CD14-positive monocyte (primary cell): ENCODE data around the gene LRRC4B. TPM values are rescaled to one million over a fixed set of nuclear protein-coding genes. Genes with fewer than 3 reads are reported as not detected.

ENCODE experiments used
- DNase-seq, 3 donors: peaks; one replicate each; pipeline ENCODE4 v3.0.0-alpha.2; 2011 to 2022
- H2AFZ ChIP-seq: 2 replicates; pipeline ENCODE4 v1.6.0; 2012; ENCODE audit warnings: mild to moderate bottlenecking, low read depth, low read length, inconsistent platforms; ENCODE audit not compliant: insufficient read depth, poor library complexity, severe bottlenecking
- H3K27ac ChIP-seq, 2 donors: 1 replicate in 1 of 2; 2 replicates in 1 of 2; pipeline ENCODE4 v1.5.1; 2012 to 2013; ENCODE audit warnings: low read length in 2 of 2, control low read depth in 1 of 2, inconsistent platforms in 1 of 2, low read depth in 1 of 2, mild to moderate bottlenecking in 1 of 2
- H3K27me3 ChIP-seq, 2 donors: one replicate each; pipeline versions ENCODE4 v1.6.0 to v1.6.1; 2011 to 2013; ENCODE audit warnings: low read length in 2 of 2; ENCODE audit not compliant: control insufficient read depth in 2 of 2, insufficient read depth in 2 of 2
- H3K36me3 ChIP-seq, 2 donors: replicated peaks in 1 of 2; 1 replicate in 1 of 2; 2 replicates in 1 of 2; pipeline versions ENCODE4 v1.5.1 to v1.6.1; 2012 to 2013; ENCODE audit warnings: low read length in 2 of 2, control low read depth in 1 of 2, inconsistent platforms in 1 of 2, mild to moderate bottlenecking in 1 of 2; ENCODE audit not compliant: insufficient read depth in 2 of 2, control insufficient read depth in 1 of 2
- H3K4me1 ChIP-seq, 2 donors: 1 replicate in 1 of 2; 2 replicates in 1 of 2; pipeline versions ENCODE4 v1.5.1 to v1.6.1; 2012 to 2013; ENCODE audit warnings: low read length in 2 of 2, control low read depth in 1 of 2, inconsistent platforms in 1 of 2, mild to moderate bottlenecking in 1 of 2, moderate library complexity in 1 of 2; ENCODE audit not compliant: insufficient read depth in 2 of 2, control insufficient read depth in 1 of 2
- H3K4me2 ChIP-seq: replicated peaks from 2 replicates; pipeline ENCODE3; 2012; ENCODE audit warnings: low read length, moderate library complexity, mild to moderate bottlenecking; ENCODE audit not compliant: poor library complexity, severe bottlenecking; ENCODE audit errors: extremely low read depth
- H3K4me3 ChIP-seq, 3 experiments: fragments of 200-600 bp in 1 of 3; sonication (generic) in 1 of 3; replicated peaks in 1 of 3; 1 replicate in 2 of 3; 2 replicates in 1 of 3; pipeline ENCODE4 v1.5.1; 2011 to 2013; ENCODE audit warnings: low read length in 3 of 3, mild to moderate bottlenecking in 3 of 3, control low read depth in 2 of 3, low read depth in 2 of 3, inconsistent platforms in 1 of 3, moderate library complexity in 1 of 3
- H3K79me2 ChIP-seq: 2 replicates; pipeline ENCODE4 v1.6.0; 2012; ENCODE audit warnings: mild to moderate bottlenecking, control low read depth, inconsistent platforms, low read length, moderate library complexity; ENCODE audit not compliant: insufficient read depth
- H3K9ac ChIP-seq: 2 replicates; pipeline ENCODE4 v1.6.0; 2017; ENCODE audit warnings: low read length, mild to moderate bottlenecking; ENCODE audit not compliant: insufficient read depth, poor library complexity, severe bottlenecking
- H3K9me3 ChIP-seq, 2 donors: replicated peaks in 1 of 2; 1 replicate in 1 of 2; 2 replicates in 1 of 2; pipeline versions ENCODE4 v1.5.1 to v1.6.1; 2012 to 2013; ENCODE audit warnings: low read length in 2 of 2, control low read depth in 1 of 2; ENCODE audit not compliant: control insufficient read depth in 1 of 2, insufficient read depth in 1 of 2
- H4K20me1 ChIP-seq: 2 replicates; pipeline ENCODE4 v1.6.0; 2012; ENCODE audit warnings: mild to moderate bottlenecking, low read length, control low read depth, moderate library complexity; ENCODE audit not compliant: insufficient read depth
- H3K27ac Mint-ChIP-seq, 7 donors: one replicate each; pipeline ENCODE4 v1.8.0; 2020; ENCODE audit warnings: mild to moderate bottlenecking in 7 of 7, mixed read lengths in 7 of 7, moderate library complexity in 6 of 7, inconsistent platforms in 2 of 7
- H3K27me3 Mint-ChIP-seq, 3 donors: one replicate each; pipeline ENCODE4 v1.8.0; 2021 to 2022; ENCODE audit warnings: low read depth in 3 of 3, mild to moderate bottlenecking in 3 of 3, mixed read lengths in 3 of 3, moderate library complexity in 3 of 3, inconsistent platforms in 1 of 3
- H3K36me3 Mint-ChIP-seq, 2 donors: one replicate each; pipeline ENCODE4 v1.8.0; 2020; ENCODE audit warnings: mixed read lengths in 2 of 2, inconsistent platforms in 1 of 2, mild to moderate bottlenecking in 1 of 2
- H3K4me1 Mint-ChIP-seq: one replicate; pipeline ENCODE4 v1.8.0; 2020; ENCODE audit warnings: mild to moderate bottlenecking, mixed read lengths
- H3K4me3 Mint-ChIP-seq, 2 donors: one replicate each; pipeline ENCODE4 v1.8.0; 2020; ENCODE audit warnings: mild to moderate bottlenecking in 2 of 2, mixed read lengths in 2 of 2, moderate library complexity in 1 of 2
- H3K9me3 Mint-ChIP-seq, 7 donors: one replicate each; pipeline ENCODE4 v1.8.0; 2020 to 2022; ENCODE audit warnings: mixed read lengths in 7 of 7, mild to moderate bottlenecking in 6 of 7, moderate library complexity in 6 of 7, inconsistent platforms in 2 of 7
- WGBS: methylation state at CpG from one replicate; pipeline ENCODE4 v1.1.5; 2013; ENCODE audit warnings: missing lambda C conversion rate; ENCODE audit not compliant: insufficient coverage; 5-methylcytosine and 5-hydroxymethylcytosine counted together
- intact Hi-C, 2 donors: fragments of 100-400 bp; cut with micrococcal nuclease; formaldehyde crosslinking; loops; one replicate each; pipeline versions ENCODE4 v1.15.0 to v1.15.1; 2023
- polyA plus RNA-seq, 3 donors: library from polyadenylated mRNA; depleted of rRNA in 1 of 3; unstranded in 2 of 3; stranded (reverse) in 1 of 3; fragments of 300-500 nt in 2 of 3; fragments of >200 nt in 1 of 3; fragmentation: Illumina TruSeq in 2 of 3; gene quantifications; 1 replicate in 2 of 3; 2 replicates in 1 of 3; pipeline ENCODE4 v1.2.3, GENCODE V29; 2012 to 2021
- TF ChIP-seq, protein P1 (sequence below): fragments of 200-600 bp; IDR thresholded peaks from one replicate; pipeline ENCODE4 v1.8.0; 2022; ENCODE audit warnings: antibody characterized with exemption, mild to moderate bottlenecking

LRRC4B gene
- polyA plus RNA-seq, 3 donors: not detected

DNA sequence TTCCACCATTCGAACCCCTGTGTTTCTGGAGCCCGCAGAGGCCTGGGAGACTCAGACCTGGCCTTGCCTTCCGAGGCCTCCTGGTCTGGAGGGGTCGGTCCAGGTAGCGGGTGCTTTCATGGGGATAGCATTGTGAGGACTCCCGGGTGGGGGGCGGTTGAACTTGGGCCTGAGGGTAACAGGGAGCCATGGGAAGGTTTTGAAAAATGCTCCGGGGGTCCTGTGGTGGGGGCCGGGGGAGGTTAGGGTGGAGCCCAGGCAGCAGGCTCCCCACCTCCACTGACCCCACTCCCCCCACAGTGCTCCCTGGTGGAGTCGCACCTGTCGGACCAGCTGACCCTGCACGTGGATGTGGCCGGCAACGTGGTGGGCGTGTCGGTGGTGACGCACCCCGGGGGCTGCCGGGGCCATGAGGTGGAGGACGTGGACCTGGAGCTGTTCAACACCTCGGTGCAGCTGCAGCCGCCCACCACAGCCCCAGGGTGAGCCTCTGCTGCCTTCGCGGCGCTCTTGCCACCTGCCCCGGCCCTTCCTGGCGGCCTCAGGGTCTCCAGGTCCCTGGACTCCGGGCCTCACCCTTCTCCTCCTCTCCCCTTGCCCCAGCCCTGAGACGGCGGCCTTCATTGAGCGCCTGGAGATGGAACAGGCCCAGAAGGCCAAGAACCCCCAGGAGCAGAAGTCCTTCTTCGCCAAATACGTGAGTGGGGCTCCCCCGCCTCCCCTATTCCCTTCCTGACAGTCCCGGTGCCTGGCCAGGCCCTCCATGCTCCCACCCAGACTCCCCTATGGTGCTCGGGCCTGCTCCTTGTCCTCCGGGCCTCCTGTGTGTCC lies 87.7 kb downstream of the LRRC4B start:
- peaks cover 20% of the 10 kb centered on the region for H3K4me1 Mint-ChIP-seq
- peaks cover 12 to 13% of the 10 kb centered on the region in 2 donors for H3K4me1 ChIP-seq
- no peak overlapping the region for H3K9ac ChIP-seq
- peaks cover 42 to 62% of the 10 kb centered on the region in 2 donors for H3K36me3 Mint-ChIP-seq
- H3K4me2 ChIP-seq: no peak overlapping the region
- H3K79me2 ChIP-seq: peaks cover 29% of the 10 kb centered on the region
- no peak overlapping the region for H3K4me3 ChIP-seq
- no peaks in the 10 kb centered on the region for H3K27me3 ChIP-seq
- TF ChIP-seq, protein P1, sequence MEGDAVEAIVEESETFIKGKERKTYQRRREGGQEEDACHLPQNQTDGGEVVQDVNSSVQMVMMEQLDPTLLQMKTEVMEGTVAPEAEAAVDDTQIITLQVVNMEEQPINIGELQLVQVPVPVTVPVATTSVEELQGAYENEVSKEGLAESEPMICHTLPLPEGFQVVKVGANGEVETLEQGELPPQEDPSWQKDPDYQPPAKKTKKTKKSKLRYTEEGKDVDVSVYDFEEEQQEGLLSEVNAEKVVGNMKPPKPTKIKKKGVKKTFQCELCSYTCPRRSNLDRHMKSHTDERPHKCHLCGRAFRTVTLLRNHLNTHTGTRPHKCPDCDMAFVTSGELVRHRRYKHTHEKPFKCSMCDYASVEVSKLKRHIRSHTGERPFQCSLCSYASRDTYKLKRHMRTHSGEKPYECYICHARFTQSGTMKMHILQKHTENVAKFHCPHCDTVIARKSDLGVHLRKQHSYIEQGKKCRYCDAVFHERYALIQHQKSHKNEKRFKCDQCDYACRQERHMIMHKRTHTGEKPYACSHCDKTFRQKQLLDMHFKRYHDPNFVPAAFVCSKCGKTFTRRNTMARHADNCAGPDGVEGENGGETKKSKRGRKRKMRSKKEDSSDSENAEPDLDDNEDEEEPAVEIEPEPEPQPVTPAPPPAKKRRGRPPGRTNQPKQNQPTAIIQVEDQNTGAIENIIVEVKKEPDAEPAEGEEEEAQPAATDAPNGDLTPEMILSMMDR: no peak
- H3K9me3 ChIP-seq: no peaks in the 10 kb centered on the region
- DNase-seq: no peak
- H2AFZ ChIP-seq: no peak overlapping the region
- H3K27me3 Mint-ChIP-seq: peaks cover 0 to 6% (median 2%) of the 10 kb centered on the region in 3 donors
- no peak overlapping the region for H3K27ac ChIP-seq
- 92% methylated on average over 25 of the region's 37 CpGs for WGBS
- no peak overlapping the region for H3K4me3 Mint-ChIP-seq
- H3K27ac Mint-ChIP-seq: peak overlapping the region in 1 of 7 donors; percentile 54
- H3K36me3 ChIP-seq: peaks cover 44 to 58% of the 10 kb centered on the region in 2 donors
- H3K9me3 Mint-ChIP-seq: peaks cover 0 to 14% (median under 1%) of the 10 kb centered on the region in 7 donors
- intact Hi-C loops: no loop called here
- H4K20me1 ChIP-seq: peaks cover 40% of the 10 kb centered on the region

DNA sequence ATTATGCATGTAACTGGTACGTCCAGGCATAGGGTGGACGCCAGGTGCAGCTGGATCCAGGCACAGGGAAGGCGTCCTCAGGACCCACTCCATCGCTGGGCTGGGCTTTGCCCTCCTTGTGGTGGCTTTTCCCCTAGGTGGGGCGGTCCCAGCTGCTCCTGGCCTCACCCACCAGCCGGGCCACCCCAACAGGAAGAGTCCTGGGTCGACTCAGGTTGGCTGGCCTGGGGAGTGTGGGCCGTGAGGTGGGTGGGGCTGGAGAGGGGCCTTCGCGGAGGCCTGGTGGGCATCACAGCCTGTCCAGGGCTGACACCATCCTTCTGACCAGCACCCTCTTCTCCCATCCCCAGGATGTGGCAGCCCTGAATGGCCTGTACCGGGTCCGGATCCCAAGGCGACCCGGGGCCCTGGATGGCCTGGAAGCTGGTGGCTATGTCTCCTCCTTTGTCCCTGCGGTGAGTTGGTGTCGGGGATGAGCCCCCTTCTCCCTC lies 88.4 kb downstream of the LRRC4B start:
- Histone ChIP-seq H2AFZ (no peak overlapping the region), H4K20me1 (peaks cover 40% of the 10 kb centered on the region), H3K4me1 (peaks cover 11 to 12% of the 10 kb centered on the region in 2 donors), H3K36me3 (peaks cover 44 to 58% of the 10 kb centered on the region in 2 donors), H3K9ac (no peak overlapping the region), H3K4me3 (no peak overlapping the region), H3K4me2 (no peak overlapping the region), H3K27me3 (no peaks in the 10 kb centered on the region), H3K79me2 (peaks cover 29% of the 10 kb centered on the region), H3K9me3 (no peaks in the 10 kb centered on the region), H3K27ac (no peak overlapping the region)
- Mint-ChIP-seq H3K4me3 (no peak overlapping the region), H3K9me3 (peaks cover 0 to 13% (median 2%) of the 10 kb centered on the region in 7 donors), H3K27me3 (peaks cover 0 to 5% (median 5%) of the 10 kb centered on the region in 3 donors), H3K27ac (no peak overlapping the region), H3K36me3 (peaks cover 42 to 59% of the 10 kb centered on the region in 2 donors), H3K4me1 (peaks cover 14% of the 10 kb centered on the region)
- intact Hi-C loops: no loop called here
- WGBS: 98% methylated on average over 10 of the region's 16 CpGs
- DNase-seq: no peak
- TF ChIP-seq, protein P1: no peak
